ENCODE measurements around the gene MRAP. TPM values are rescaled to one million over a fixed set of nuclear protein-coding genes. Genes with fewer than 3 reads are reported as not detected.

MRAP gene
- total RNA-seq: 1 to 10 TPM in 2 of 4 donors, under 1 TPM in 1, not detected in 1; 0.45 to 1.4 (median 1.3) TPM

DNA sequence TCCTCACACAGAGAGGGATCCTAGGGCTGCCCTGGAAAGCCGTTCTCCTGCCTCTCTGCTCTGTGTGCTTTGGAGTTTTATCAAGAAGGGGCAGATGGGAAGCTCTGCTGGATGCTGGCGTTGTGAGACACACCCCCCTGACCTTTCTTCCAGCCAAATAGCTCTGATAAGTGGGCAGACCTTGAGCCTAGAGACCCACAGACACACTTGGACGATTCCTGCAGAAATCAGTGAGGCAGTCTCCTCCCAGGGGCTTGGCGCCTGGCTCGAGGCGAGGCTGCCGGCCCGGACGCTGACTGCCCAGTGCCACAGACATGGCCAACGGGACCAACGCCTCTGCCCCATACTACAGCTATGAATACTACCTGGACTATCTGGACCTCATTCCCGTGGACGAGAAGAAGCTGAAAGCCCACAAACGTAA lies at the start of gene MRAP:
TSS of gene MRAP (plus strand) at position 198 of the 424 bp plus-strand sequence. CDS start at position 315, 117 bp downstream.
- TF ChIP-seq CTCF (IDR thresholded peaks at IDR 0.05) (no peak), POLR2A (IDR thresholded peaks at IDR 0.05) (no peak)
- no peak for DNase-seq (ENCODE audit: low spot score in 2 of 2)
- no peak within 1 kb of the TSS for H3K4me3 ChIP-seq (ENCODE audit: low read depth, poor library complexity, severe bottlenecking)
- 93% methylated on average over 11 to 14 of the region's 14 CpGs for WGBS, 2 donors
- intact Hi-C loops (cut with DNase I; ENCODE audit: low total_unique reads): no loop called here

GRCh38 chr21:32249511-32250280 lies 49.0 kb upstream of the MRAP start:
- TF ChIP-seq CTCF (IDR thresholded peaks at IDR 0.05) (no peak), POLR2A (IDR thresholded peaks at IDR 0.05) (no peak)
- DNase-seq (ENCODE audit: low spot score in 2 of 2): no peak
- no peak overlapping the region for H3K4me3 ChIP-seq (ENCODE audit: low read depth, poor library complexity, severe bottlenecking)
- intact Hi-C loops (cut with DNase I; ENCODE audit: low total_unique reads): no loop called here
- 71 to 81% methylated on average over 15 of the region's 15 CpGs for WGBS, 2 donors

- intact Hi-C loops (cut with DNase I; ENCODE audit: low total_unique reads): no loop called here
- no peak for DNase-seq (ENCODE audit: low spot score in 2 of 2)
- H3K4me3 ChIP-seq (ENCODE audit: low read depth, poor library complexity, severe bottlenecking): no peak overlapping the region
- TF ChIP-seq POLR2A (IDR thresholded peaks at IDR 0.05) (no peak), CTCF (IDR thresholded peaks at IDR 0.05) (no peak)
Measured at GRCh38 chr21:32252136-32252535, 46.5 kb upstream of the MRAP start.

GRCh38 chr21:32253215-32253641 lies 45.4 kb upstream of the MRAP start:
- WGBS, 2 donors: 70 to 78% methylated on average over 7 of the region's 7 CpGs
- no peak overlapping the region for H3K4me3 ChIP-seq (ENCODE audit: low read depth, poor library complexity, severe bottlenecking)
- intact Hi-C loops (cut with DNase I; ENCODE audit: low total_unique reads): no loop called here
- TF ChIP-seq POLR2A (IDR thresholded peaks at IDR 0.05): no peak
- TF ChIP-seq CTCF (IDR thresholded peaks at IDR 0.05): no peak
- DNase-seq (ENCODE audit: low spot score in 2 of 2): no peak

DNA sequence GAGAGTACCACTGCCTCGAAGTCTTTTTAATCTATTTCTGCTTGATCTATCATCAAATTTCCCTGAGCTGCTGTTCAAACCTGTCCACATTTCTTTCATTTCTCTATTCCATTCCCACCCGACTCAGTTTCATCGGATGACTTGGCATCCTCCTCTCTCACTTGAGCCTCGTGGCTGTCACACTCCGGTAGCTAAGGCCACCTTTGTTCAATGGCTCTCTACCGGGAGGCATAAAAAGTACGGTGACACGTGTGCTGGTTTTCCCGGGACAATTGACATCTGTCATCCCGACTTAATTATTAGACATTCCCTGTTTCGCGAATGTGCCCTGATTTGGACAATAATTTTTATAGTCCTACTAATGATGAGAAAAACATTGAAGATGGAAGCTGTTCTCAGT lies 42.4 kb upstream of the MRAP start:
- 42 to 47% methylated on average over 12 of the region's 12 CpGs for whole genome bisulfite sequencing, 2 donors
- intact Hi-C loops (cut with DNase I; ENCODE audit: low total_unique reads): loop anchor here (5.0 kb wide), 1 partner anchor 389 kb away; no protein-coding TSS in a partner anchor

More for the DNA sequence above, 42.4 kb upstream of the MRAP start:
- H3K4me3 ChIP-seq (ENCODE audit: low read depth, poor library complexity, severe bottlenecking): no peak overlapping the region
- no peak for TF ChIP-seq CTCF (IDR thresholded peaks at IDR 0.05)
- no peak for DNase-seq (ENCODE audit: low spot score in 2 of 2)
